K562 (cell line): ENCODE results near the gene CUX1. TPM values are rescaled to one million over a fixed set of nuclear protein-coding genes. Genes with fewer than 3 reads are reported as not detected.

Source experiments
- ATAC-seq: fragments of 200-7000 bp; cut with Tn5 transposase; 3 replicates; pipeline ENCODE4 v1.9.1; 2020; ENCODE audit warnings: moderate library complexity
- BruUV-seq: library from RNA; stranded (reverse); fragments of 400-500 nt; replicated peaks from 2 replicates; lab custom pipeline; 2021; lab: Mats Ljungman, UMichigan
- CTCF ChIA-PET: fragments of 300-600 bp; formaldehyde crosslinking; extraction: SDS; loops from one replicate; lab custom pipeline; 2021; ENCODE audit warnings: low intra/inter-chr PET ratio; lab: Yijun Ruan, JAX
- POLR2A ChIA-PET: fragments of 300-600, 350-650 bp; sonication (Branson Sonifier 250); formaldehyde crosslinking; extraction: SDS; loops from one replicate; lab custom pipeline; 2021; ENCODE audit warnings: antibody characterized with exemption, inconsistent platforms; lab: Yijun Ruan, JAX
- DNase-seq, 4 experiments: peaks; one replicate each; pipeline versions ENCODE4 v3.0.0 to v3.0.0-alpha.2; 2011 to 2018; ENCODE audit warnings: low spot score in 3 of 4, mixed read lengths in 3 of 4; ENCODE audit errors: extremely low read depth in 1 of 4
- FAIRE-seq: peaks from 2 replicates; lab custom pipeline; 2011; peaks lifted over from hg19 to GRCh38; lab: Jason Lieb, UNC
- H2AFZ ChIP-seq: 2 replicates; pipeline ENCODE4 v1.6.0; 2011; ENCODE audit warnings: low read depth, low read length, control low read depth, inconsistent platforms
- H3K27ac ChIP-seq: fragments of 200-600 bp; 3 replicates; pipeline ENCODE4 v1.8.0; 2011; ENCODE audit warnings: low read depth, mild to moderate bottlenecking, control low read depth, inconsistent platforms, low read length, moderate library complexity, mixed read lengths; ENCODE audit errors: extremely low read depth
- H3K27me3 ChIP-seq, 2 experiments: fragments of 300-600 bp in 1 of 2; 2 replicates in 1 of 2; 3 replicates in 1 of 2; pipeline versions ENCODE4 v1.6.0 to v1.8.0; 2011; ENCODE audit warnings: inconsistent platforms in 2 of 2, low read length in 2 of 2, mild to moderate bottlenecking in 1 of 2, mixed read lengths in 1 of 2, moderate library complexity in 1 of 2; ENCODE audit not compliant: control insufficient read depth in 2 of 2, insufficient read depth in 2 of 2
- H3K36me3 ChIP-seq: fragments of 300-600 bp; 3 replicates; pipeline ENCODE4 v1.8.0; 2011; ENCODE audit warnings: mild to moderate bottlenecking, low read length, inconsistent platforms; ENCODE audit not compliant: control insufficient read depth, insufficient read depth
- H3K4me1 ChIP-seq, 2 experiments: fragments of 200-600 bp in 1 of 2; replicated peaks in 1 of 2; 2 replicates in 1 of 2; 3 replicates in 1 of 2; pipeline versions ENCODE4 v1.5.1 to v1.8.0; 2011; ENCODE audit warnings: inconsistent platforms in 2 of 2, low read length in 2 of 2, mild to moderate bottlenecking in 1 of 2, mixed read lengths in 1 of 2, moderate library complexity in 1 of 2; ENCODE audit not compliant: control insufficient read depth in 2 of 2, insufficient read depth in 2 of 2
- H3K4me2 ChIP-seq: 2 replicates; pipeline ENCODE4 v1.6.1; 2011; ENCODE audit warnings: low read length, control low read depth, inconsistent platforms, mixed read lengths; ENCODE audit not compliant: insufficient read depth
- H3K4me3 ChIP-seq: fragments of 200-600 bp; sonication (generic), shearing (Covaris generic); 2 replicates; pipeline ENCODE4 v1.5.1; 2016; ENCODE audit warnings: control low read depth, inconsistent platforms
- H3K79me2 ChIP-seq: fragments of 200-600 bp; 3 replicates; pipeline ENCODE4 v1.8.0; 2011; ENCODE audit warnings: low read length, inconsistent platforms; ENCODE audit not compliant: control insufficient read depth, insufficient read depth
- H3K9ac ChIP-seq, 2 experiments: 2 replicates each; pipeline versions ENCODE4 v1.6.0 to v1.6.1; 2011; ENCODE audit warnings: low read depth in 2 of 2, low read length in 2 of 2, control low read depth in 1 of 2, inconsistent platforms in 1 of 2, mild to moderate bottlenecking in 1 of 2, mixed read lengths in 1 of 2; ENCODE audit not compliant: insufficient read depth in 1 of 2
- H3K9me1 ChIP-seq: one replicate; pipeline ENCODE4 v1.6.0; 2011; ENCODE audit warnings: inconsistent platforms, mild to moderate bottlenecking, low read length, moderate library complexity; ENCODE audit not compliant: control insufficient read depth, insufficient read depth
- H3K9me3 ChIP-seq: replicated peaks from 2 replicates; pipeline ENCODE4 v1.5.1; 2011; ENCODE audit warnings: low read depth, low read length, inconsistent platforms; ENCODE audit not compliant: control insufficient read depth, insufficient read depth
- H4K20me1 ChIP-seq: replicated peaks from 2 replicates; pipeline ENCODE4 v1.6.1; 2011; ENCODE audit warnings: low read length, inconsistent platforms, mixed read lengths; ENCODE audit not compliant: control insufficient read depth, insufficient read depth
- ATF7 ChIP-seq: fragments of 450-650 bp; IDR thresholded peaks from 2 replicates; pipeline ENCODE4 v1.7.1; 2014; ENCODE audit warnings: mild to moderate bottlenecking, moderate library complexity
- HDGF ChIP-seq: fragments of 450-650 bp; IDR thresholded peaks from 2 replicates; pipeline ENCODE4 v1.6.1; 2016
- MTA1 ChIP-seq: fragments of 450-650 bp; IDR thresholded peaks from 2 replicates; pipeline ENCODE4 v1.6.1; 2017; ENCODE audit warnings: borderline replicate concordance
- WGBS: fragments of 100-300 bp; shearing (Covaris generic); methylation state at CpG from one replicate; pipeline ENCODE4 v1.1.6; 2016; ENCODE audit warnings: low coverage, mixed read lengths; ENCODE audit not compliant: insufficient coverage; ENCODE audit errors: missing lambda C conversion rate; 5-methylcytosine and 5-hydroxymethylcytosine counted together
- in situ Hi-C: fragments of 300-500 bp; cut with MboI; formaldehyde crosslinking; loops from 4 replicates; pipeline ENCODE4 v1.15.0; 2018; ENCODE audit warnings: inconsistent platforms, mixed read lengths
- intact Hi-C: fragments of 100-400 bp; cut with micrococcal nuclease; formaldehyde crosslinking; loops from 2 replicates; pipeline ENCODE4 v1.14.2; 2022
- polyA plus RNA-seq, 8 experiments: library from polyadenylated mRNA; depleted of rRNA in 4 of 8; stranded (reverse) in 5 of 8; unstranded in 3 of 8; fragments of >200 nt; fragmentation: Nextera tagmentation in 2 of 8; fragmentation: Illumina TruSeq in 1 of 8; extraction: Ambion mirVana in 2 of 8; extraction: Trizol in 1 of 8; gene quantifications; 2 replicates each; pipeline versions ENCODE4 v1.2.1 to v1.2.3, GENCODE V29; 2011 to 2014; ENCODE audit warnings: inconsistent platforms in 1 of 8, missing spikeins in 1 of 8
- total RNA-seq, 7 experiments: library from RNA; depleted of rRNA in 6 of 7; stranded (reverse); fragments of >200 nt in 6 of 7; fragmentation: Illumina TruSeq in 2 of 7; extraction: Trizol in 2 of 7; gene quantifications; 2 replicates each; pipeline versions ENCODE4 v1.2.1 to v1.2.3, GENCODE V29; 2011 to 2021; ENCODE audit warnings: low replicate concordance in 1 of 7
- TF ChIP-seq, protein P1 (sequence below): fragments of 450-650 bp; IDR thresholded peaks from 2 replicates; pipeline ENCODE4 v1.6.1; 2016; ENCODE audit warnings: missing biosample characterization, missing genetic modification characterization
- TF ChIP-seq, protein P2 (sequence below): fragments of 200-400 bp; formaldehyde crosslinking; IDR thresholded peaks from 2 replicates; pipeline ENCODE4 v1.6.1; 2017; ENCODE audit warnings: mild to moderate bottlenecking, low read depth, low read length, moderate library complexity
- TF ChIP-seq, protein P3 (sequence below), 2 experiments: fragments of 450-650 bp; formaldehyde crosslinking in 1 of 2; IDR thresholded peaks; 2 replicates each; pipeline versions ENCODE4 v1.4.0 to v1.6.1; 2014 to 2020; ENCODE audit warnings: mild to moderate bottlenecking in 2 of 2, borderline replicate concordance in 1 of 2, low read depth in 1 of 2
- TF ChIP-seq, protein P4 (sequence below): IDR thresholded peaks from 2 replicates; pipeline ENCODE4 v1.6.1; 2016; ENCODE audit warnings: missing genetic modification characterization, missing compliant biosample characterization

CUX1 gene
- total and polyA plus RNA-seq, 9 of the 15 experiments (the other 6 are each of a cell fraction or from before 2014, with no cell fraction given), result 3.6 to 55.3 (median 25.2) TPM

DNA sequence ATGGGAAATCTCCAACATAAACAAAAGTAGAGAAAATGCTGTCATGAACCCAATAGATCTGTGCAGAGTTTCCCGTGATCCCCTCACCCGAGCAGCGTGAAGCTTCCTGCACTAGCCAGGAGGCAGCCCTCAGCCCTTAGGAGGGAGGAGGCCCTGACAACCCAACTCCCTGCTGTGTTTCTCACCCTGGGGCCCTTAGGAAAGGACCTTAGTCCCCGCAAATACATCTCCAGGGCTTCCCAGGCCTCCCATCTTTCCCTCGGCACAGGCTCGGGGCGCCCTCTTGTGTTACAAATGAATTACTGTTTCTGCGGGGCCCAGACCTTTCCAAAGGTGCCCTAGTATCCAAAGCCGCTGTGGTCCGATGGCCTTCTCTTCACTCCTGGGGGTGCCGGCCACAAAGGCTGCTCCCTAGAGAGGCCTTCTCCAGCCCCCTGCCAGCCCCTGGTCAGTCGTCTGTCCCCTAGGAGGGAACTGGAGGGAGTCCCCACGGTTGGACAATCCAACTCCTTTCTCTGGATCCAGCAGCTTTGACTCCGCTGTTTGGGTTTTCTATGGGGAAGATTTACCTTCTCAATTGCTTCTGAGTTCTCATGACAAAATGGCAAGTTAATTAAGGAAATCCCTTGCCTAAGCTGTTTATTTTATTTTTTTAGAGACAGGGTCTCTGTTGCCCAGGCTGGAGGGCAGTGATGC, 419.3 kb downstream of the CUX1 start:
- Histone ChIP-seq H3K79me2 (no peaks in the 10 kb centered on the region), H3K9me1 (no peaks in the 10 kb centered on the region), H3K4me3 (no peak overlapping the region), H3K4me2 (no peak overlapping the region), H3K9me3 (no peaks in the 10 kb centered on the region), H4K20me1 (peaks cover 3% of the 10 kb centered on the region; the same call in 1 of the 2 replicates), H3K4me1 (peaks cover 0 to 6% of the 10 kb centered on the region in 2 experiments; a peak in 1 of 5 replicates), H3K27me3 (no peaks in the 10 kb centered on the region), H3K9ac (no peak overlapping the region), H3K27ac (no peak overlapping the region), H2AFZ (no peak overlapping the region), H3K36me3 (peaks cover 60% of the 10 kb centered on the region; the same call in 2 of the 3 replicates)
- in situ Hi-C loops, result loop anchor here (10.0 kb wide), 1 partner anchor 542 kb away; no protein-coding TSS in a partner anchor
- no TSS peak for BruUV-seq
- ChIA-PET POLR2A (no interaction called here), CTCF (interaction anchor here (0.6 to 2.7 kb wide), 8 partner anchors 342 to 694 kb away, joined by 3 to 14 read pairs (median 4); no protein-coding TSS in a partner anchor)
- FAIRE-seq, result peak; percentile 87
- WGBS, result 34% methylated on average over 14 of the region's 14 CpGs
- DNase-seq, result peak; percentile 81 to 88 (median 86)
- intact Hi-C loops, result loop anchor here (1.0 to 5.0 kb wide), 5 partner anchors 36 to 634 kb away; partner anchors contain the start of gene CUX1
- peak; percentile 98 for ATAC-seq
- TF ChIP-seq, protein P1, sequence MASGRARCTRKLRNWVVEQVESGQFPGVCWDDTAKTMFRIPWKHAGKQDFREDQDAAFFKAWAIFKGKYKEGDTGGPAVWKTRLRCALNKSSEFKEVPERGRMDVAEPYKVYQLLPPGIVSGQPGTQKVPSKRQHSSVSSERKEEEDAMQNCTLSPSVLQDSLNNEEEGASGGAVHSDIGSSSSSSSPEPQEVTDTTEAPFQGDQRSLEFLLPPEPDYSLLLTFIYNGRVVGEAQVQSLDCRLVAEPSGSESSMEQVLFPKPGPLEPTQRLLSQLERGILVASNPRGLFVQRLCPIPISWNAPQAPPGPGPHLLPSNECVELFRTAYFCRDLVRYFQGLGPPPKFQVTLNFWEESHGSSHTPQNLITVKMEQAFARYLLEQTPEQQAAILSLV, result no peak
- TF ChIP-seq MTA1 (no peak), HDGF (no peak), ATF7 (peak; percentile 21; the same call in 1 of the 2 replicates)
- TF ChIP-seq, protein P2, sequence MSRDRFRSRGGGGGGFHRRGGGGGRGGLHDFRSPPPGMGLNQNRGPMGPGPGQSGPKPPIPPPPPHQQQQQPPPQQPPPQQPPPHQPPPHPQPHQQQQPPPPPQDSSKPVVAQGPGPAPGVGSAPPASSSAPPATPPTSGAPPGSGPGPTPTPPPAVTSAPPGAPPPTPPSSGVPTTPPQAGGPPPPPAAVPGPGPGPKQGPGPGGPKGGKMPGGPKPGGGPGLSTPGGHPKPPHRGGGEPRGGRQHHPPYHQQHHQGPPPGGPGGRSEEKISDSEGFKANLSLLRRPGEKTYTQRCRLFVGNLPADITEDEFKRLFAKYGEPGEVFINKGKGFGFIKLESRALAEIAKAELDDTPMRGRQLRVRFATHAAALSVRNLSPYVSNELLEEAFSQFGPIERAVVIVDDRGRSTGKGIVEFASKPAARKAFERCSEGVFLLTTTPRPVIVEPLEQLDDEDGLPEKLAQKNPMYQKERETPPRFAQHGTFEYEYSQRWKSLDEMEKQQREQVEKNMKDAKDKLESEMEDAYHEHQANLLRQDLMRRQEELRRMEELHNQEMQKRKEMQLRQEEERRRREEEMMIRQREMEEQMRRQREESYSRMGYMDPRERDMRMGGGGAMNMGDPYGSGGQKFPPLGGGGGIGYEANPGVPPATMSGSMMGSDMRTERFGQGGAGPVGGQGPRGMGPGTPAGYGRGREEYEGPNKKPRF, result no peak
- TF ChIP-seq, protein P3, sequence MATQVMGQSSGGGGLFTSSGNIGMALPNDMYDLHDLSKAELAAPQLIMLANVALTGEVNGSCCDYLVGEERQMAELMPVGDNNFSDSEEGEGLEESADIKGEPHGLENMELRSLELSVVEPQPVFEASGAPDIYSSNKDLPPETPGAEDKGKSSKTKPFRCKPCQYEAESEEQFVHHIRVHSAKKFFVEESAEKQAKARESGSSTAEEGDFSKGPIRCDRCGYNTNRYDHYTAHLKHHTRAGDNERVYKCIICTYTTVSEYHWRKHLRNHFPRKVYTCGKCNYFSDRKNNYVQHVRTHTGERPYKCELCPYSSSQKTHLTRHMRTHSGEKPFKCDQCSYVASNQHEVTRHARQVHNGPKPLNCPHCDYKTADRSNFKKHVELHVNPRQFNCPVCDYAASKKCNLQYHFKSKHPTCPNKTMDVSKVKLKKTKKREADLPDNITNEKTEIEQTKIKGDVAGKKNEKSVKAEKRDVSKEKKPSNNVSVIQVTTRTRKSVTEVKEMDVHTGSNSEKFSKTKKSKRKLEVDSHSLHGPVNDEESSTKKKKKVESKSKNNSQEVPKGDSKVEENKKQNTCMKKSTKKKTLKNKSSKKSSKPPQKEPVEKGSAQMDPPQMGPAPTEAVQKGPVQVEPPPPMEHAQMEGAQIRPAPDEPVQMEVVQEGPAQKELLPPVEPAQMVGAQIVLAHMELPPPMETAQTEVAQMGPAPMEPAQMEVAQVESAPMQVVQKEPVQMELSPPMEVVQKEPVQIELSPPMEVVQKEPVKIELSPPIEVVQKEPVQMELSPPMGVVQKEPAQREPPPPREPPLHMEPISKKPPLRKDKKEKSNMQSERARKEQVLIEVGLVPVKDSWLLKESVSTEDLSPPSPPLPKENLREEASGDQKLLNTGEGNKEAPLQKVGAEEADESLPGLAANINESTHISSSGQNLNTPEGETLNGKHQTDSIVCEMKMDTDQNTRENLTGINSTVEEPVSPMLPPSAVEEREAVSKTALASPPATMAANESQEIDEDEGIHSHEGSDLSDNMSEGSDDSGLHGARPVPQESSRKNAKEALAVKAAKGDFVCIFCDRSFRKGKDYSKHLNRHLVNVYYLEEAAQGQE (IDR thresholded peaks at IDR 0.05; ENCODE audit: borderline replicate concordance), result peak; percentile 79; the same call in 1 of the 2 replicates
- TF ChIP-seq, protein P3 (CRISPR knock-in tag; IDR thresholded peaks at IDR 0.05; ENCODE audit: low read depth), result no peak
- TF ChIP-seq, protein P4, sequence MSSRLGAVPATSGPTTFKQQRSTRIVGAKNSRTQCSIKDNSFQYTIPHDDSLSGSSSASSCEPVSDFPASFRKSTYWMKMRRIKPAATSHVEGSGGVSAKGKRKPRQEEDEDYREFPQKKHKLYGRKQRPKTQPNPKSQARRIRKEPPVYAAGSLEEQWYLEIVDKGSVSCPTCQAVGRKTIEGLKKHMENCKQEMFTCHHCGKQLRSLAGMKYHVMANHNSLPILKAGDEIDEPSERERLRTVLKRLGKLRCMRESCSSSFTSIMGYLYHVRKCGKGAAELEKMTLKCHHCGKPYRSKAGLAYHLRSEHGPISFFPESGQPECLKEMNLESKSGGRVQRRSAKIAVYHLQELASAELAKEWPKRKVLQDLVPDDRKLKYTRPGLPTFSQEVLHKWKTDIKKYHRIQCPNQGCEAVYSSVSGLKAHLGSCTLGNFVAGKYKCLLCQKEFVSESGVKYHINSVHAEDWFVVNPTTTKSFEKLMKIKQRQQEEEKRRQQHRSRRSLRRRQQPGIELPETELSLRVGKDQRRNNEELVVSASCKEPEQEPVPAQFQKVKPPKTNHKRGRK, result no peak
